HG02943 (cell line): Measurements from ENCODE around the gene HCN1.
"Not testable (repeated sequence)": the region's sequence is repeated elsewhere in the genome, so short reads cannot be mapped to it uniquely, and the experiment has no call there.

Source experiments
- ATAC-seq: cut with Tn5 transposase; IDR thresholded peaks from one replicate; pipeline ENCODE4 v1.9.1; 2021; ENCODE audit warnings: mild to moderate bottlenecking, low read depth, moderate library complexity; ENCODE audit not compliant: unreplicated experiment

Gene HCN1

DNA sequence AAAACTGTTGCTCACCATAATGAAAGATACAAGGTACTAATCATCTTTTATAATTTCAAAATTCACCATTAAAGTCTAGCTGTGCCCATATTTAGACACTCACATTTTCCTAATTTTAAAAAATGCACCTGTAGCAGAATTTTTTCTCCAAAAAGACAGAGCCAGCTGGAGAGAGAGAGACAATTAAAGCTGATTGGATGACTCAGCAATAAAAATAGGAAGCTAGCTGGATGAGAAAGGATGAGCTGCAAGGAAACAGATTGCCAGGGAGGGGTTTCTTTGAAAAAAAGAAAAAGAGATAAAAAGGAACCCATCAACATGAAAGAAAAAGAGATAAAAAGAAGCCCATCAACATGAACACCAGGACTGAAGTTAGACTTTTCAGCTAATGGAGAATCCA lies 73.8 kb downstream of the HCN1 start:
- ATAC-seq = no peak

DNA sequence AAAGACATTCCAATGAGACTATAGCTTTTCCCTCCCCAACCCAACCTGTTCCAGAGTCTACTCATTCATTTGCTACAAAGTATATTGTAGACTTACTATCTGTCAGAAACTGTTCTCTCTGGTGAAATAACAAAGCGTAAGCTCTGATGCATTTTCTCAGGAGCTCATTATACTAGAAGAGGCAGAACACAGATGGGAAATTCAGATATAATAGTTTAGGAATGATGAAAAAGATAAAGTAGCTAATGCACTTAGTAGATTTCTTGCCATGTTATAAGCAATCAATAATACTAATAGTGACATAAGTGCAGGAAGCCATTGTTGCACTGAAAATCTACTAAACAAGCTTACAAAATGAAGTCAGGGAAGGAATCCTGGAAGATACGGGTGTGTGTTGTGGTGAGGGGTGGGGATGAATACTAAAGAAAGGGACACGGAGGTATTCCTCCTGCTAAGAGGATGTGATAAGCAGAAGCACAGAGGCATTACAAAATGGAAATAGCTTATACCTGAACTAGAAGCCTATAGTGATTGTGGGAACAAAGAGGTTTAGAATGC lies 78.2 kb downstream of the HCN1 start:
- ATAC-seq = no peak

DNA sequence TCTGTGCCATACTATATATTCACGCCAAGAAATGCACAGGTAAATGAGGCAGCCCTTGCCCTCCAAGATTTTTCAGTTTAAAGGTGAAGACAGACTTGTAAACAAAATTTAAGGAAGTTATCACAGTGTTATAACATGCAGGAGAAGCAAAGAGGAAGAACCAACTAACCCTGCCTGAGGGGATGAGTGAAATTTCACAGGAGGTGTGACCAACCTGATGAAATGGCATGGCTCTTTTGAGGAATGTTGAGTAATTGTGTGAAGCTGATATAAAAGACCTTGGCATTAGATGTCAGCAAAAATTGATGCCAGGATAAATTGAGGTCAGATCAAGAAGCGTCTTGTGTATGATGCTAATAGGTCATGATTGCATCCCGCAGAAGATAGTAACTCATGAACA lies 86.5 kb downstream of the HCN1 start:
- no peak for ATAC-seq

DNA sequence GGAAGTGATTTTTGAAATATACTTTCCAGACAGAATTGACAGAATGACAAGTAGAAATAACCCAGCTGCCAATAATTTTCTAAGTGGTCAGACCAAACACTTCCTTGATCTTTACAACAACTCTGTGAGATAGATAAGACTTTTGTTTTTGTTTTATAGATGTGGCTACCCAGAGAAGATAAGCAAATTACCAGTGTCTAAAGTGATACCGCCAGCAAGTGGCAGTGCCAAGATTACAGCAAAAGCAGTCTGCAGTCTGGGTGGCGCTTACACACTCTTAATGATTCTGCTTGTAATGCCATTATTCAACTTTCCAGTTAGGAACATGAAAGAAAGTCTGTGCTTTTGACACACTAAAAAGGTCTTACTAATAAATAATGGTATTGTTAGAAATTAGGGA lies 92.1 kb downstream of the HCN1 start:
- no peak for ATAC-seq

DNA sequence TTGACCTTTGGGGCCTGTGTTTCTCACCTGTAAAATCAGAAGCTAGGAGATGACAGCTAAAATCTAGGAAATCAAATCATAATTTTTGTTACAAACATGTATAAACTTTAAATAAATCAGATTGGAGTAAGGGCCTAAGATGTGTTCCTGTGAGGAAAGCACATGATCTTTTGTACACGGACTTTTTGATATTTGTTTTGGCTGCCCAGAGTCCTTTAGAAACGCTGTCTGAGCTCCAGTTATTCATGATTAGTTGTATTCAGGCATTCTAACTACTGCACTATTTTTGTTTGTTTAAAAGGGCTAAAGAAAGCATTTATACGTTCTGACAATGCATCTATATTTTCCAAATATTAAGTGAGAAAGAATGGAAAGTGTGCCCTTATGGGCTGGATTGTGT lies 94.8 kb downstream of the HCN1 start:
- no peak for ATAC-seq

DNA sequence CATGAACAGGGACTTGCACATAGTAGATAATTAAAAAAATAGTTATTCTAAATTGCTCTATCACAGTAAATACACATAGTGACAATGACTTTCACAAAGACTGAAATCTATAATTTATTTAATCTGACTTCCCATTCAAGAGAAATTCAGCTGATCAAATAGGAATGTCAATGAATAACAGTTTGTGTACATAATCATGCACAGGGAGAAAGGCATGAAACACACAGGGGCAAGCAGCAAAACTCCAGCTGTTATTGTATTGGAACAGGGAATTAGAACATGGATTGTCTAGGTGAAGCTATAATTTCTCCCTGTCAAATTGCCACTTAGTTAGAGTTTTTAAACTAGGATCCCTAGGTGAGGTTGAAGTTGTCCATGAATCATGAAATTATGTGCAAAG lies 99.9 kb downstream of the HCN1 start:
- no peak for ATAC-seq

DNA sequence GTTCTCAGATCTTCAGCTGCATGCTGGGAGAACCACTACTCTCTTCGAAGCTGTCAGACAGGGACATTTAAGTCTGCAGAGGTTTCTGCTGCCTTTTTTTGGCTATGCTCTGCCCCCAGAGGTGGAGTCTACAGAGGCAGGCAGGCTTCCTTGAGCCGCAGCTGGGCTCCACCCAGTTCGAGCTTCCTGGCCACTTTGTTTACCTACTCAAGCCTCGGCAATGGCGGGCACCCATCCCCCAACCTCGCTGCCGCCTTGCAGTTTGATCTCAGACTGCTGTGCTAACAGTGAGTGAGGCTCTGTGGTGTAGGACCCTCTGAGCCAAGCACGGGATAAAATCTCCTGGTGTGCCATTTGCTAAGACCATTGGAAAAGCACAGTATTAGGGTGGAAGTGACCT lies 110.2 kb downstream of the HCN1 start:
- not testable (repeated sequence) for ATAC-seq

DNA sequence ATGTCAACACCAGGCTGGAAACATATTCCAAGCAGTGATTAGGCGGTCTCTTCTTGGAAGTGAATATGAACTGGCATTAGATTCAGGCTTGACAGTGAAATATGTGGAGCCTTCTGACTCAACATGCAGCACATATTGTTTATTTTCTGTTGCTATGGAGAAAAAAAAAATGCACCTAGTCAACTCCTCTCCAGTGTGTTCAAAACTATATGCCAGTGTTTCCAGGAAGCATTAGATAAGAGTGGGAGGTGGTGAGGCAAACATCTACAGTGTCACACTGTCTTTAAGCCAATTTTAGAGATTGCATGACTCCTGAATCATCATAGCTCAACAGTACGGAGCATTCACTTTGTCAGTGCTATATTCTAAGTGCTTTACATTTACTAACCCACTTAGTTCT lies 117.9 kb downstream of the HCN1 start:
- no peak for ATAC-seq

DNA sequence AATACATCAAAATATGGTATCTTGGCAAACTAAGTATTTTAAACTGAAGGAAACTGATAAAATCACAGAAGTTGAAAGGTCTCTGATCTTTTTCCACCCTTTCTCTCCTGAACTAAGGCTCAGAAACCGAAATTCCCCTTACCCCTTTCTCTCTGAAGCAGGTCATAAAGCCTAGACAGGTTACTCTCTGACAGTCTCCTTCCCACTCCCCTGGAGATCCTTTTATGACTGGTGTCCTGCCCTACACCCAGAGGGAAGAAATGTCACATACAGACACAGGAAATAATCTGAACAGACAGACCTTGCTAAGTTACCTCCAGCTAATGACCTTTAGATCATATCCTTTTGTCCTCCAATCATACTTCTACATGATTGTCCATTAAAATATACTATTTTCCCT lies 127.4 kb downstream of the HCN1 start:
- ATAC-seq = no peak

DNA sequence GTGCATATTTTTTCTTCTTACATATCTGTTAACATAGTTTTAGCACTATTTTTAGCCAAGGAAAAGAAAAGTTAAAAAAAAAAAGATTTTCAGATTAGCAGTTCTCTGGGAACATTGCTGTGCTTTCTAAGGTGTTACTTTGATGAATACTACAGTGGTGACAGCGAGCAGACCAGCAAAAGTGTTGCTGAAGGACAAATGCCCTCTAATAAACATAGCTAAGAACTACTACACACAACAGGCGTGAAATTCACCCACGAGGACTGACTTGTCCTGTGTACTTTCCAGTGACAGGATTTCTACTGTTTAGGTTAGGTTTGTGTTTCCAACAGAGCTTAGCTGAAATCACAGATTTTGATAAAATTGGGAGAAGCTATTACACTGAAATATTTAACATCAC lies 153.8 kb downstream of the HCN1 start:
- ATAC-seq = no peak

DNA sequence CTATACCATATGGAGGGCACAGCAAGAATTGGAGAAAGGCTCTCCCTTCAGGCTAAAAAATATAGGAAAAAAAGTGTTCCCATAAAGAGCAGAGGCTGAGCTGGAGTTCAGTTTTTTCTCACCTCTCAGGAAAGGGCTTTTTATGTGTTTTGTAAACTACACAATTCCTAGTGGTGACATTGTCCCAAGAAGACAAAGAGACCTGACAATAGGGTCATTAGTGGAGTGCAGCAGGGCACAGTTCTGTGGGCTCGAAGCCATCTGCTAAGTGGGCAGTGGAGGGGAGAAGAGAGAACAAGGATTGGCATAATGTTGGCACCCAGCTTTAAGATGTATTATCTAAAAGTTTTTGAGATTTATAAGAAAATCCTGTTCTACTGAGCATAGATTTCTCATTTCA lies 162.5 kb downstream of the HCN1 start:
- ATAC-seq = no peak

DNA sequence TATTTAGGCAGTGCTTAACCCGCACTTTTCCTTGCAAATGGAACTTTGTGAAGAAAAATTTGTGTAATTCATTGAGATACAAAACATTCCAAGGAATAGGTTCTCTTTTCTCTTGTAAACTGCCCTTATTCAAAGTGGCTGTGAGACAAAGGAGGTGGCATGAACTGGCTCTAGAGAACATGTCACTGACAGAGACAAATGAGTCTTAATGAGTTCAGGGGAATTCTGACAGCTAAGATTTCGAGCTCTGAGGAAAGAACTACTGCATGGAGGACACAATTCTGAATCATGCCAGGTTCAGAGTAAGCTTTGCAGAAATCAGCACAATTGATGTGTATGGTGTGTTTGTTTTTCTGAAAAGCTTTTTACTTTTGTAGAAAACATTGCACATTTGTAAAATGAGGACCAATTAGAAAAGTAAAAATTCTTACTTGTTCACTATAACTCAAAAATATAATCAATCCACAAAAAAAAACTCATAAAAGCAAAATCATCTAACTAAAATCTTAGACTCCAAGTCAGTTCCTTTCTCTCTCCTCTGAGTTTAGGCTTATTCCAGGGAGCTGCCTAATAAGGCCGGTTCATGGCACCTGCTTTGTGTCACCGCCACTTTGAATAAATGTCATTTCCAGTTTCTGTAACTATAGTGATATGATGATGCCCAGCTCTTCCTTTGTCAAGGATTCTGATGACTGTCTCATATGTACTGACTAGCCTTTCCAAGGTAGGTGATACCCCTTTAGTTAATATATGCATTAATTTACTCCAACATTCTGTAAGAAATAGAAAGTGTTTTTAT lies 163.2 kb downstream of the HCN1 start:
- no peak for ATAC-seq

DNA sequence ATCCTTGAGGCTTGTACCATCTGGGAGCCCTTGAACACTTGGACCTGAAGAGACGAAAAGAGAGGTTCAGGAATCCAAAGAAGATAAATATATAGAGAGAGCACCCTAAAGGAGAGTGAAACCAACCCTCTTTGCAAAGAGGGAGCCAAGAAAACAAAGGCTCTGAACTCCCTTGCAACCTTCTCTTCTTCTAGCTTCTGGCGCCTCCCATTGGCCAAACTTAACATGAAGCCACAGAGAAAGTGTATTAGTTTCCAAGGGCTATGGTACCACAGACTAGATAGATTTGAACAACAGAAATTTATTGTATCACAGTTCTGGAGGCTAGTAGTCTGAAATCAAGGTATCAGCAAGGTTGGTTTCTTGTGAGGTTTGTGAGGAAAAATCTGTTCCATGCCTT lies 175.1 kb downstream of the HCN1 start:
- ATAC-seq = no peak

DNA sequence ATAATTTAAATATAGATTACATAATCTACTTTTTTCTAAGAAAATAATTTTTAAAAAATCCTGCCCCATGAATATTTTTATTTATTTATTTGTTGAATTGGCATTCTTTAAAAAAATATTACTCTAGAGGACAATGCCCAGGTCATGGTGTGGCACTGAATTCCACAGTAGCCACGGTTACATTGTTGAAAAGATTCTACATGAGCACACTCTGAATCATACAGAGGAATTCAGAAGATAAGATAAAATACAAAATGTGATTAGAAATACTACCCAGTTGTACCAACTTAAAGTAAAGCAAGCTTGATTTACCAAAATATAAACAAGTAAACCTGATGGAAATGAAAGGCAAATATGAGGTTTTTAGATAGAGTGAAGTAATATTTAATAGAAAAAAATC lies 183.7 kb downstream of the HCN1 start:
- no peak for ATAC-seq

DNA sequence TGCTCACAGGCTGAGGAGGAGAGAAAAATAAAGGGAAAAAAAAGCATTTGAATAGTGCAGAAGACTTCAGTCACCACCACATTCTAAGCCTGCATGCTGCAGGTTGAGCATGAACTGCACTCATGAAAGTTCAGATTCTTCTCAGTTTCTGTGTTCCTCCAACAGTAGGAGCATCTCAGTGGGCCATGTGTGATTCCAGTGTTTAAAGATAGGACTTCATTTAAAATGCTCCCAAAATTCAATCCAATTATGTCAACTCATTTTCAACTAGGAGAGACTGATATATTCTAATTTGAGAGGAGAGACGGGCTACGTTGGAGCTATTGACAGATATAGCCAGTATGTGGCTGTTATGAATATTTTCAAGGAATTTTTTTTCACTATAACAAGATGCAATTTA lies 186.8 kb downstream of the HCN1 start:
- no peak for ATAC-seq

DNA sequence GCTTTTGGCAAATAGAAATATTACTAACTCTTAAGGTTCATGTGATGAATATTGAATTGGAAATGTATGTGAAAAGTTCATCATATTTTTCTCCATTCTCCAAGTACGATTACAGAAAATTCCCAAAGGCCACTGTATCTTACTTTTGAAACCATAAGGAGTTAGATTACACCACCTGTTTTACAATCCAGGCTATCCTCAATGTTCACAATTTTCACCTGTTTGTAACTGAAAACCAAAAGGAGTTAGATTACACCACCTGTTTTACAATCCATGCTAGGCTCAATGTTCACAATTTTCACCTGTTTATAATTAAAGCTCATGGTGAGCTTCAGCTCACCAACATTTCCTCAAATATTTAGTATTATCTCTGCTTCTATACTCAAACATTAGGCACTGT lies 188.0 kb downstream of the HCN1 start:
- ATAC-seq = no peak

DNA sequence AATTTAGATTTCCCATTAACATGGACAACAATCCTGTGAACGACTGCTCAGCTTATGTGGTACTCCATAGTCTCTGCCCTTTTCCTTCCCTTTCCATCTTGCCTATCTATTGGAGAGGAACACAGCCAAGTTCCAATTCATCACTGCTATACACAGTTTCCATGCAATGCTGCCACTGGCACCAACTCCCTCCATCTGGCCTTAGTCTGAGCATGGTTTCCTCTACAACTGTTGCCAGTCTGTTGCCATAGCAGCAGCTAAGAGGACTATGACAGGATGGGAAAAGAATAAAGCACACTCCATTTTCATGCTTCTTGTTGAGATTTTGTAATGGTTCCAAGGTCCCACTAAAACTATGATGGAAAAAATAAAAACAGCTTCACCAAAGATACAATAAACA lies 189.0 kb downstream of the HCN1 start:
- no peak for ATAC-seq

DNA sequence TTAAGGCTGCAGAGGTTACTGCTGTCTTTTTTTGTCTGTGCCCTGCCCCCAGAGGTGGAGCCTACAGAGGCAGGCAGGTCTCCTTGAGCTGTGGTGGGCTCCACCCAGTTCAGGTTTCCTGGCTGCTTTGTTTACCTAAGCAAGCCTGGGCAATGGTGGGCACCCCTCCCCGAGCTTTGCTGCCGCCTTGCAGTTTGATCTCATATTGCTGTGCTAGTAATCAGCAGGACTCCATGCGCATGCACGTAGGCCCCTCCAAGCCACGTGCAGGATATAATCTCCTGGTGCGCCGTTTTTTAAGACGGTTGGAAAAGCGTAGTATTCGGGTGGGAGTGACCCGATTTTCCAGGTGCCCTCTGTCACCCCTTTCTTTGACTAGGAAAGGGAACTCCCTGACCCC lies 197.2 kb downstream of the HCN1 start:
- not testable (repeated sequence) for ATAC-seq

DNA sequence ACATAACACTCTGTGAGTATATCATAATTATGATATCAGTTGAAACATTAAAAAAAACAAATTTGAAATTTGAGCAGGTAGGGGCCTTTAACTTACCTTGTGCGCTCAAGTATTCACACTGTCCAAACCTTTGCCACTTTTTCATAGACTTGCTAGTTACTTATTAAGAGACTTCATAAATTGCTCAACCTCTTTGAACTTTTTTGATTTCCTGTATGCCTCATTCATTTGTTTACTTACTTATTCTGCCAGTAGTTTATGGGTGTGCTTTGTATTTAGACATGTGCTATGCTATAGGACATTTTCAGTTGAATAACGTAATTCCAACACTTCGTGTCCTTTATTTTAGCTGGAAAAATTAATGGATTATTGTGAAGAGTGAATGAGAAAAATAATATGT lies 204.8 kb downstream of the HCN1 start:
- no peak for ATAC-seq

DNA sequence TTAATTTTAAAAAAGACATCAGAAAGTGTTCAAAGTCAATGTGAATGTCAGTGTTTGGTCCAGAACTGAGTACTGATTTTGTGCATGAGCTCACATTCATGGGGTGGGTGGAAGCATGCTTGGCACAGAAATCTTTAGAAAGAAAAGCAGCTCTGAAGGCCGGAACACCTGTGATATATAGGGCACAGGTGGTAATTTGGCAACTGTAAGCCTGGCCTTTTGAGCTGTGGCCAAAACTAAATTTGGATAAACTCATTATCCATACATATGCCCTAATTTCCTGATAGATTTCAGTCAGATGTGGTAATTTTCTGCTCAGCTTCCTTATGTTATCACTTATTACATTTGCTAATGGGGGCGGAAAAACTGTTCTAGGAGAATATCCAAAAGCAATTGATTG lies 211.4 kb downstream of the HCN1 start:
- ATAC-seq = no peak

DNA sequence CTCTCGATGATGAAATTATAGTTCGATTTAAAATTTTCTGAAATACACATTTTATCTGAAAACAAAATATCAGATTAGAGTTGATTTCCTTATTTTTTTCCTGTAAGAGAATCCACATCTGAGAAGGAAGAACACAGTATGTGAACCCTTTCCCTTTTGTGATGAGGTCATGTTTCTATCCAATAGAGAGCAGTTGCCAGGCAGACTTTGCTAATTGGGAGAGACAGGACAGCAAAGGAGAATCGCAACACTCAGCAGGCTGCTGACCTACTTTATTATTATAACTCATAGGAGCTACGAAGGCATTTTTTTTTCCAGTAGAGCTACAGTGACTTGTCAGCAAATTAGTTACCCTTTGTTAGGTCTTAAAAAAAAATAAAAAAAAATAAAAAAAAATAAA lies 242.1 kb downstream of the HCN1 start:
- ATAC-seq = no peak

DNA sequence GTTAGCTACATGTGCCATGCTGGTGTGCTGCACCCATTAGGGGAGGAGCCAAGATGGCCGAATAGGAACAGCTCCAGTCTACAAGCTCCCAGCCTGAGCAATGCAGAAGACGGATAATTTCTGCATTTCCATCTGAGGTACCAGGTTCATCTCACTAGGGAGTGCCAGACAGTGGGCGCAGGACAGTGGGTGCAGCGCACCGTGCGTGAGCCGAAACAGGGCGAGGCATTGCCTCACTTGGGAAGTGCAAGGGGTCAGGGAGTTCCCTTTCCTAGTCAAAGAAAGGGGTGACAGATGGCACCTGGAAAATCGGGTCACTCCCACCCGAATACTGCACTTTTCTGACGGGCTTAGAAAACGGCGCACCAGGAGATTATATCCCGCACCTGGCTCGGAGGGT lies 251.3 kb downstream of the HCN1 start:
- not testable (repeated sequence) for ATAC-seq

DNA sequence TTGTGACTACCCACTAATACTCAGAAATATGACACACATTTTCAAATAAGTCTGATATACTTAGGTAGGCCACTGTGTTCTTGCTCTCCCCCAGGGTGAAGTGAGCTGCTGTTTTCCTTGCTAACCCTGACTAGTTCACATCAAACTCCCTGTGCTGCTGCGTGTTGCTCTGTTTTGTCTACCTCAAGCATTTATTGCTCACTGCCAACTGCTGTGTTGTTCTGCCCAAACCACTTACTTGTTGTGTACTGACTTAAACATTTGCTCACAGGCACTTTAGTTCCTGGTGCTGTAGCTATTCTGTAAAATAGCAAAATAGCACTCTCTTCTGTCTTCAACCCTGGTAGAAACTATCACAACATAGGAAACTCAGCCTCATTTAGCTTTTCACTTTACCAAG lies 255.7 kb downstream of the HCN1 start:
- ATAC-seq = no peak
